GM19023 (cell line): ENCODE data around the gene GRIA4.
"Not testable (repeated sequence)": the region's sequence is repeated elsewhere in the genome, so short reads cannot be mapped to it uniquely, and the experiment has no call there.

Source experiments
- ATAC-seq: cut with Tn5 transposase; IDR thresholded peaks from one replicate; pipeline ENCODE4 v1.9.1; 2021; ENCODE audit warnings: mild to moderate bottlenecking, moderate library complexity; ENCODE audit not compliant: unreplicated experiment

The GRIA4 gene

GRCh38 chr11:105854269-105854668 is 244.4 kb downstream of the GRIA4 start:
- ATAC-seq: no peak

DNA sequence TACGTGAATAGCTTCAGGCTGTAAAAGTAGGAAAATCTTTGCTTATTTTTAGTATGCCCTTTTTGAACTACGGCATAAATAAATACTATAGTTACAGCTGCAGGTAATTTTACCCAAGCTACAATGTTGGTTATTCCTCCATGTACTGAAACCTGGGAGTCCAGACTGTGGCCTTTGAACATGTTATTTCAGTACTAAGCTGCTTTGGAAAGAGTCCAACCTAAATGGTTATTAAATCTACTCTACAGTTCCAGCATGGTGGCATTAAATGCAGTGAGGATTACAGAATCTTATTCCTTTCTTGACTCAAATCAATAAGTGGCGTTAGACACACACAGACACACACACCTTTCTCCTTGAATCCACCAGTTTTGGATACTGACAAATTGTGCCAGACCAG is 247.1 kb downstream of the GRIA4 start:
- ATAC-seq: no peak

GRCh38 chr11:105857728-105858127 is 247.9 kb downstream of the GRIA4 start:
- no peak for ATAC-seq

DNA sequence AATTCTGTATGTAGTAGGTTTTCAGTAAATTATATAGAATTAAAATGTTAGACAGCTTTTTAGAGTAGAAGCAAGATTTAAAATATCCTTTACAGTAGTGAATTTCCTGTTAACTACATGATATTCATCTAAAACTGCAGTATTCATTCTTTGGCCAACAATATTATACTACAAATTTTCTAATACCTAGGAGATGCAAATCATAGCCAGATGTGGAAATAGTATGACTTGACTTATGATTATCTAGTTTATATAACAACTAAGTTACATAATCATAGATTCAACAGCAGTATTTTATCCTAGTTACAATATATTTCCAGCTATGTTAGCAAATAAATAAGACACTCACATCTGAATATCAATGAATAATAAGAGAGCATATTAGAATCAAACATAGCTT is 249.0 kb downstream of the GRIA4 start:
- ATAC-seq: no peak

GRCh38 chr11:105860105-105860504 is 250.2 kb downstream of the GRIA4 start:
- no peak for ATAC-seq

GRCh38 chr11:105861225-105861624 is 251.4 kb downstream of the GRIA4 start:
- ATAC-seq: no peak

DNA sequence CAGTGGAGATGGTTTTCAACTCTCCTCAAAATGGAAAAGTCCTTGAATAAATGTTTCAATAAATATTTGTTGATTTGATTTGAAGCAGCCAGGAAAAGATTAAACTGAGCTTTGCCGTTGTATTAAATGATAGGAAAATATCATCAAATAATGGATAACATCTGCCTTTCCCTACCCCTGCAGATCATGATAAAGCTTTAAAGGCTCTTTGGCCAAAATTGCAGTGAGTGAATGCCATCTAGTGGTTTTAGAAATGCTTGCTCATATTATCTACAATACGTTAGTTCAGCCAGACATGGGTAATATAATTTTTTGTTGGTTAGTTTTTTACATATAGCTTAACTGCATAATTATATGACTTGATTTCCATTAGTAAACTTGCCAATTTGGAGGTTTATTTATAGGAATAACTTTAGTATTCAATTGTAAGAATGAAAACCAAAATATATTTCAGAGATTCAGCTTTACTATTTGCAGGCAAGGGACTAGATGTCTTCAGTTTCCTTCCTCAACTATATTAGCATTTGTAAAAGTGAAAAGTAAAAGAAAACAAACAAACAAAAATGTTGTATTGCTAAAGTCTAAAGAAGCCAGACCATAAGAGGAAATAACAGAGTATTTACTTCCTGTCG is 253.0 kb downstream of the GRIA4 start:
- ATAC-seq: no peak

DNA sequence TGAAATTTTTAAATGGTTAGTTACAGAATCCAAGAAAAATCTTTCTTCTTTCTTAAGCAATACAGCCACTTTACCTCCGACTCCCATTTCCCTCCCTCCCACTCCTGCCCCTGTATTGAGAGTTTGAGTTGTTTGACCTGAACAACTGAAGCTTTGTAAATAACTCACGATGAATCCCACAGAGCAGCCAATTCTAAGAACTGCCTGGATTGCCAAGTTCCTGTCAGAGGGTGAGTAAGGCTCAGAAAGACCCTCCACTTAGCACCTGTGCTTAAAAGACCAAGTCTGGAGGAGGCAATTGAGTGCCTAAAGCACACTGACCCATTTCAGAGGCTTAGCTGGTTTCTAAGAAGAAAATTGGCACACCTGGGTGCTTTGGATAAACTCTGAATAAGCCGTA is 253.7 kb downstream of the GRIA4 start:
- no peak for ATAC-seq

DNA sequence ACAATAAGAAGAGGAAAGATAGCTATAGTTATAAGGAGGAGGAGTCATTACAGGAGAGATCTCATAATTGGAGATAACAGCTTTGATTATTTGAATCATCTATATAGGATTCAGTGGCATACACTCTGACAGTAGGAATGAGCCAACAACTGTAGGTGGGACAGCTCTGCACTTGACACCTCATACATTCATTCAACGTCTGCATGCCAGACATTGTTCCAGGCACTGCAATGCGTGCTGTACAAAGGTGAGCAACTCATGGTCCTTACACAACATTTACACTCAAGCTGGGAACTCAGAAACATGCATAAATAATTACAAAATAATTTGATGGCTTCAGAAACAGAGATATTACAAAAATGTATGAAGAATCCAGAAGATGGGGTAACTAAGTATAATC is 257.9 kb downstream of the GRIA4 start:
- no peak for ATAC-seq

DNA sequence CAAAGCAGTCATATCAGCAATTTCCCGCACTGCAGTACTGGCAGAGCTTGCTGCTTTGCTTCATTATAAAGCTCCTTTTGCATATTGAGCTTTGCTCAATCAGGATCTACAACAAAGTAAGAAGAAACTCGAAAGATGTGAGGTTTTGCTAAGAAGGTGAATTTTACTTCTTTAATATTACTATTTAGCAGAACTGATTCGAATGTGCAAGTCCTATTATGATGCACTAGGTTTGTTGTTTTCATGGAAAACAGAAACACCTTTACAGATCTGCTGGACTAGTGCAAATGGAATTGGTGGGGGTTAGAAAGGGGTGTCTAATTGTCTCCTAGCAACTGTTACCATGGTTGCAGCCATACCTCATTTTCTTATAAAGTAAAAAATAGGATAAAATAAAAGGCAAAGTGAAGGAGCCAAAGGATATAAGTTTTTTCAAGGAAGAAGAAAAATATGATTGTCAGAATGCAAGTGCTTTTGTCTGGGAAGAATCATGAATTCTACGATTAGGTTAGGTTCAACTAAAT is 259.0 kb downstream of the GRIA4 start:
- ATAC-seq: no peak

DNA sequence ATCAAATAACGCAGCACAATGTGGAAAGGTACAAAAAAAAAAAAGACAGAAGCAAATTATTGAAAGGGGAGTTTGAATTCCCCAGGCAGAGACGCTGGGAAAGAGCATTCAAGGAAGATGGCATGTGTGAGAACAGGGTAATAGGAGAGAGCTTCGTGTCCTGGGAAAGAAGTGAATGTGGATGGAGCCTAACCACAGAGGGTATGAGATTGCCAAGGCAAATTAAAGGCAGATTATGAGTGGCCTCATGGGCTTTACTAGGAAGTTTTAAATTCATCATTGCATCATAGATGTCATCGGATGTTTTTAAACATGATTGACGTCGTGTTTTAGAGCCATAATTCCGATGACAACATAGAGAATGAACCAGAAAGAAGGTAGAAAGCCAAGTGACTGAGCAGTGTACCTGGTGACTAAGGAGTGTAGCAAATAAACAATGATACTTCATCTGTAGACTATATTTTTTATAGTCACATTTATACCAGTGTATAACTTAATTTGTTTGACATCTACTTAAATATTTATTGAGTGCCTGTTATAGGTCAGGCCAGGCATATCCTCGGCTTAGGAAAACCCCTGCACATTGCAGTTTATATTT is 260.7 kb downstream of the GRIA4 start:
- ATAC-seq: no peak

GRCh38 chr11:105878510-105878909 is 268.6 kb downstream of the GRIA4 start:
- ATAC-seq: no peak

DNA sequence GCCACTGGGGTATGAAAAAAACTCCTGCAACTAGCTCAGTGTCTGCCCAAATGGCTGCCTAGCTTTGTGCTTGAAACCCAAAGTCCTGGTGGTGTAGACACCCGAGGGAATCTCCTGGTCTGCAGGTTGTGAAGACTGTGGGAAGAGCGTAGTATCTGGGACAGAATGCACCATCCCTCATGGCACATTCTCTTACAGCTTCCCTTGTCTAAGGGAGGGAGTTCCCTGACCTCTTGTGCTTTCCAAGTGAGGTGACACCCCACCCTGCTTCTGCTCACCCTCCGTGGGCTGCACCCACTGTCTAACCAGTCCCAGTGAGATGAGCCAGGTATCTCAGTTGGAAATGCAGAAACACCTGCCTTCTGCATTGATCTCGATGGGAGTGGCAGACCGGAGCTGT is 269.1 kb downstream of the GRIA4 start:
- not testable (repeated sequence) for ATAC-seq

GRCh38 chr11:105881027-105881426 is 271.2 kb downstream of the GRIA4 start:
- no peak for ATAC-seq

DNA sequence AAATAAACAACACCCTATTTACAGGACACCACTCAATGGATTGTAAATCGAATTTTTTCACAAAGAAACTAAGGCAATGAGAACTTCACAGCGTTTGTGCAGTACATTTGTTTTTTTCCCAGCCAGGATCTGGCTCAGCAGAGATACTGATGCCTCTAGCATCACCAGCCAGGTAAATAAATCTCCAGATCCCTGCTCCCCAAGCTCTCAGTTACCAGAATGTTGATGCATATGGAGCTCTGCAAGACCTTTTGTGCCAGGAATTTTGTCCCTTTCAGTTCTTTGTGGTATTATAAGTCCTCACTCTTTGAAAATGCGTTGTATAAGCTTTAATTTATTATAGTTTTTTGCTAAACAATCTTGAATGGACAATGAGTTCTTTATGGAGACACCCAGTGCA is 274.6 kb downstream of the GRIA4 start:
- no peak for ATAC-seq

- ATAC-seq: no peak
These were observed 281.8 kb downstream of the GRIA4 start for GRCh38 chr11:105891685-105892084.

DNA sequence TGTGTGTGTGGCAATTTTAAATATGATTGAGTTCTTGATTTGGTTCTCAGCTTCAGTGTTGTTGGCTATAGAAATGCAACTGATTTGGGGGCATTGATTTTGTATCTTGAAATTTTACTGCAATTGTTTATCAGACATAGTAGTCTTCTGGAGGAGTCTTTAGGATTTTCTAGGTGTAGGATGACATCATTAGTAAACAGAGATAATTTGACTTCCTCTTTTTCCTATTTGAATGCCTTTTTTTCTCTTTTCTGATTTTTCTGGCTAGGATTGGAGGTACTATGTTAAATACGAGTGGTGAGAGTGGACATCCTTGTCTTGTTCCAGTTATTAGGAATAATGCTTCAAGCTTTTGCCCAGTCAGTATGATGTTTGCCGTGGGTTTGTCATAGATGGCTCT is 287.3 kb downstream of the GRIA4 start:
- ATAC-seq: no peak

DNA sequence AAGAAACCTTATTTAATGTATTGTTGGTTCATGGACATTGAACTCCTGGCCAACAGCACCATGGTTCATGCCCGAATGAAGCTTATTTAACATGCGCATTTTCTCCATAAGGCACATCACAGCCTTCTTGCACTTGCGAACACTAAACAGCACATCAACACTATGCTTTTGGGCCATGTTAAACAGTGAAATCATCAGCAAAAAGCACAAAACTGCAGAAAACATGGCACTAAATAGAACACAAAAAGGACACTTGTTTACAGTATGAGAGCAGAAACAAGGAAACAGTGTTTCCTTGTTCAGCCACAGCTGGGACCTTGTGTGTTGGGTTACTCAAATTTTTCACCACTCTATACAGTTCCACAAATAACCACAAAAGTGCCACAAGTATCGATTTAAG is 289.9 kb downstream of the GRIA4 start:
- ATAC-seq: no peak

- no peak for ATAC-seq
These were observed 290.7 kb downstream of the GRIA4 start for GRCh38 chr11:105900515-105901035.

- ATAC-seq: no peak
These were observed 293.2 kb downstream of the GRIA4 start for GRCh38 chr11:105903113-105903512.

GRCh38 chr11:105906517-105906916 is 296.6 kb downstream of the GRIA4 start:
- ATAC-seq: no peak

DNA sequence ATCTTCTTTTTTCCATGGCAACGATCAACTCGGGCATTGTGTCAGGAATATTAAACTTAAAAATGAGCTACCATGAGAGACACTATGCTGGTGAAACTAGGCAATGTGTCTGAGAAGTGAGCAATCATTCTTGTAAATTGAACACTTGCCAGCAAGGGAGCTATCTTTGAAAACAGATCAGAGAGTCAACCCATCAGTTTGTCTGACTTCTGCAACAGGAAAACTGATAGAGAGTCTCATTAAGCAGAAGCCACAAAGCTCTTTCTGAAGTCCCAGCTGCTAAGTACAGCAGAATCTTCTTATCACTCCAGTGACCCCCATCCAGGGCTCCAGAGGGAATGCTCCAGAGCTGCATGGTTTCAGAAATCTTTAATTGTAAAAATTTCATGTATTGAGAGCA is 297.4 kb downstream of the GRIA4 start:
- no peak for ATAC-seq
